Liver (tissue), 3 donors: ENCODE results near the gene GATA1.

ENCODE experiments used
- CTCF ChIP-seq: fragments of 150-350 bp; IDR thresholded peaks from 2 replicates; pipeline ENCODE4 v1.5.1; 2017; ENCODE audit warnings: improper control_type of control experiment, low read depth, low read length; ENCODE audit not compliant: missing input control
- FOXA1 ChIP-seq: IDR thresholded peaks from 2 replicates; pipeline ENCODE4 v1.6.1; 2016; ENCODE audit warnings: antibody characterized with exemption
- GABPA ChIP-seq, 2 donors: IDR thresholded peaks in 1 of 2; conservative IDR thresholded peaks in 1 of 2; 2 replicates each; pipeline ENCODE4 v1.6.1; 2016; ENCODE audit warnings: antibody characterized with exemption in 2 of 2, mild to moderate bottlenecking in 1 of 2, moderate library complexity in 1 of 2
- RAD21 ChIP-seq, 2 donors: IDR thresholded peaks; 2 replicates each; pipeline ENCODE4 v1.6.1; 2016; ENCODE audit warnings: antibody characterized with exemption in 2 of 2, mild to moderate bottlenecking in 2 of 2
- REST ChIP-seq: IDR thresholded peaks from 2 replicates; pipeline ENCODE4 v1.6.1; 2016; ENCODE audit warnings: antibody characterized with exemption, mild to moderate bottlenecking
- RXRA ChIP-seq, 2 donors: IDR thresholded peaks; 2 replicates each; pipeline ENCODE4 v1.6.1; 2017 to 2018; ENCODE audit warnings: antibody characterized with exemption in 2 of 2, mild to moderate bottlenecking in 1 of 2
- ZBTB33 ChIP-seq: IDR thresholded peaks from 2 replicates; pipeline ENCODE4 v1.6.1; 2016; ENCODE audit warnings: antibody characterized with exemption
- donor health status: healthy.
- donor health status: healthy.

GRCh38 chrX:48815266-48815665, 28.9 kb downstream of the GATA1 start:
- no peak for TF ChIP-seq CTCF
- TF ChIP-seq ZBTB33, result no peak
- TF ChIP-seq RAD21 (IDR thresholded peaks at IDR 0.05), result no peak
- no peak for TF ChIP-seq RXRA (IDR thresholded peaks at IDR 0.05)
- TF ChIP-seq GABPA (IDR thresholded peaks at IDR 0.05 in 1 of 2, conservative IDR thresholded peaks at IDR 0.05 in 1 of 2), result no peak
- TF ChIP-seq REST, result no peak
- no peak for TF ChIP-seq FOXA1
